ENCODE data around the gene SIK1. TPM values are rescaled to one million over a fixed set of nuclear protein-coding genes. Genes with fewer than 3 reads are reported as not detected.

SIK1 gene
- total RNA-seq, 1 donor from 2014 or later, result 2.7 TPM

- H3K4me3 ChIP-seq (ENCODE audit: low read depth, low read length), result no peak overlapping the region
- no peak for TF ChIP-seq CTCF (conservative IDR thresholded peaks at IDR 0.05; ENCODE audit: low read depth, low read length)
- no peak for DNase-seq (ENCODE audit: low read depth)
These were observed 55.9 kb downstream of the SIK1 start for GRCh38 chr21:43370888-43371570.

- H3K4me3 ChIP-seq (ENCODE audit: low read depth, low read length), result no peak overlapping the region
- TF ChIP-seq CTCF (conservative IDR thresholded peaks at IDR 0.05; ENCODE audit: low read depth, low read length), result no peak
- no peak for DNase-seq (ENCODE audit: low read depth)
These were observed 56.8 kb downstream of the SIK1 start for GRCh38 chr21:43370091-43370658.

GRCh38 chr21:43369596-43370090, 57.3 kb downstream of the SIK1 start:
- no peak for DNase-seq (ENCODE audit: low read depth)
- TF ChIP-seq CTCF (conservative IDR thresholded peaks at IDR 0.05; ENCODE audit: low read depth, low read length), result no peak
- no peak overlapping the region for H3K4me3 ChIP-seq (ENCODE audit: low read depth, low read length)

- no peak for TF ChIP-seq CTCF (conservative IDR thresholded peaks at IDR 0.05; ENCODE audit: low read depth, low read length)
- no peak for DNase-seq (ENCODE audit: low read depth)
- H3K4me3 ChIP-seq (ENCODE audit: low read depth, low read length), result no peak overlapping the region
These were observed 57.8 kb downstream of the SIK1 start for GRCh38 chr21:43369124-43369523.

- DNase-seq (ENCODE audit: low read depth), result no peak
- no peak overlapping the region for H3K4me3 ChIP-seq (ENCODE audit: low read depth, low read length)
- no peak for TF ChIP-seq CTCF (conservative IDR thresholded peaks at IDR 0.05; ENCODE audit: low read depth, low read length)
These were observed 58.2 kb downstream of the SIK1 start for GRCh38 chr21:43368685-43369084.

- no peak for DNase-seq (ENCODE audit: low read depth)
- TF ChIP-seq CTCF (conservative IDR thresholded peaks at IDR 0.05; ENCODE audit: low read depth, low read length), result no peak
- no peak overlapping the region for H3K4me3 ChIP-seq (ENCODE audit: low read depth, low read length)
These were observed 59.1 kb downstream of the SIK1 start for GRCh38 chr21:43367859-43368258.

- no peak for TF ChIP-seq CTCF (conservative IDR thresholded peaks at IDR 0.05; ENCODE audit: low read depth, low read length)
- no peak for DNase-seq (ENCODE audit: low read depth)
- no peak overlapping the region for H3K4me3 ChIP-seq (ENCODE audit: low read depth, low read length)
These were observed 59.6 kb downstream of the SIK1 start for GRCh38 chr21:43367296-43367695.
